H1 (cell line): Measurements from ENCODE around the gene UBN1. TPM values are rescaled to one million over a fixed set of nuclear protein-coding genes. Genes with fewer than 3 reads are reported as not detected.

Source experiments
- BACH1 ChIP-seq: IDR thresholded peaks from 2 replicates; pipeline ENCODE4 v1.6.1; 2012; ENCODE audit warnings: low read length, improper control_type of control experiment
- GABPA ChIP-seq: IDR thresholded peaks from 2 replicates; pipeline ENCODE4 v1.6.1; 2011; ENCODE audit warnings: mild to moderate bottlenecking, low read length, moderate library complexity, borderline replicate concordance; ENCODE audit not compliant: insufficient read depth
- MAX ChIP-seq: IDR thresholded peaks from 2 replicates; pipeline ENCODE4 v1.6.1; 2012; ENCODE audit warnings: inconsistent platforms
- NANOG ChIP-seq: IDR thresholded peaks from 2 replicates; pipeline ENCODE4 v1.6.1; 2011; ENCODE audit warnings: low read length, low read depth, mild to moderate bottlenecking, inconsistent platforms; ENCODE audit not compliant: insufficient read depth, poor library complexity, severe bottlenecking
- POLR2AphosphoS5 ChIP-seq: IDR thresholded peaks from 2 replicates; pipeline ENCODE4 v1.6.1; 2011; ENCODE audit warnings: low read depth, low read length
- SIN3A ChIP-seq, 2 experiments: IDR thresholded peaks in 1 of 2; conservative IDR thresholded peaks in 1 of 2; 2 replicates each; pipeline ENCODE4 v1.6.1; 2011 to 2012; ENCODE audit warnings: low read length in 2 of 2, improper control_type of control experiment in 1 of 2, low read depth in 1 of 2, mild to moderate bottlenecking in 1 of 2
- SP2 ChIP-seq: IDR thresholded peaks from 2 replicates; pipeline ENCODE4 v1.6.1; 2012; ENCODE audit warnings: mild to moderate bottlenecking, low read length, inconsistent platforms
- YY1 ChIP-seq: IDR thresholded peaks from 2 replicates; pipeline ENCODE4 v1.6.1; 2011; ENCODE audit warnings: low read depth, mild to moderate bottlenecking, low read length
- polyA plus RNA-seq, 7 experiments: library from polyadenylated mRNA; depleted of rRNA in 3 of 7; stranded (reverse) in 5 of 7; unstranded in 2 of 7; fragments of >200 nt in 5 of 7; fragments of 200-250 nt in 2 of 7; gene quantifications; 1 replicate in 5 of 7; 2 replicates in 1 of 7; 4 replicates in 1 of 7; pipeline versions ENCODE4 v1.2.1 to v1.2.3, GENCODE V29; 2011 to 2013; ENCODE audit warnings: missing spikeins in 2 of 7, mixed read lengths in 2 of 7
- total RNA-seq: library from RNA; stranded (reverse); fragmentation: NEBNext Ultra II Directional; extraction: Animal tissue kit (Norgen Biotek cat#: 25700); gene quantifications from 2 replicates; pipeline ENCODE4 v1.2.1, GENCODE V29; 2021
- TF ChIP-seq, protein P1 (sequence below): IDR thresholded peaks from 2 replicates; pipeline ENCODE4 v1.6.1; 2011; ENCODE audit warnings: low read length, improper control_type of control experiment

UBN1 gene
- total and polyA plus RNA-seq, 2 of the 8 experiments (the other 6 are each of a cell fraction or from before 2014, with no cell fraction given) = 16.2 to 37.0 TPM

DNA sequence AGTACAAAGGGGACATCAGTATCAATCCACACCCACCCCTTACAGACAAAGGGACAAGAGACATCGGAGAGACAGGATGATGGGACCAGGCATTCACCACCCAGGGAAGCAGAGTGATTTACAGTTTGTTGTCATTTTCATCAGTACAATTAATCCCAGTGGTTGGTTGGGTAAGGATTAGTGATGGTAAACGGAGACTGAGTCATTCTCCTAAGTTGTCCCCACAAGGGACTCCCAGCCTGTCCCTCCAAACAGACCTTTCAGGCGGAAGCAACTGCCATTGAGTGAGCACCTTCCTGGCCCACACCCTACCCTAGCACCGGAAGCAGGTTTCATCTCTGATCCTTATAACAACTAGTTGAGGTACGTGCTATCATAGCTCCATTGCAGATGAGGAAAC lies 78.5 kb downstream of the UBN1 start (continued):
- TF ChIP-seq, protein P1, sequence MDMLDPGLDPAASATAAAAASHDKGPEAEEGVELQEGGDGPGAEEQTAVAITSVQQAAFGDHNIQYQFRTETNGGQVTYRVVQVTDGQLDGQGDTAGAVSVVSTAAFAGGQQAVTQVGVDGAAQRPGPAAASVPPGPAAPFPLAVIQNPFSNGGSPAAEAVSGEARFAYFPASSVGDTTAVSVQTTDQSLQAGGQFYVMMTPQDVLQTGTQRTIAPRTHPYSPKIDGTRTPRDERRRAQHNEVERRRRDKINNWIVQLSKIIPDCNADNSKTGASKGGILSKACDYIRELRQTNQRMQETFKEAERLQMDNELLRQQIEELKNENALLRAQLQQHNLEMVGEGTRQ = no peak
- no peak for TF ChIP-seq SP2
- no peak for TF ChIP-seq NANOG
- TF ChIP-seq GABPA = no peak
- TF ChIP-seq YY1 = no peak
- no peak for TF ChIP-seq BACH1
- no peak for TF ChIP-seq POLR2AphosphoS5
- no peak for TF ChIP-seq MAX
- TF ChIP-seq SIN3A (conservative IDR thresholded peaks at IDR 0.05 in 1 of 2, IDR thresholded peaks at IDR 0.05 in 1 of 2; ENCODE audit: low read depth in 1 of 2, low read length in 2 of 2) = no peak
